Brain microvascular endothelial cell (primary cell): Measurements from ENCODE around the gene EPHB4.
"Not testable (repeated sequence)": the region's sequence is repeated elsewhere in the genome, so short reads cannot be mapped to it uniquely, and the experiment has no call there.

Experiments
- DNase-seq: peaks from one replicate; pipeline ENCODE4 v3.0.0-alpha.2; 2020
- H3K27ac ChIP-seq: fragments of 250-450 bp; sonication (Bioruptor Pico); 2 replicates; pipeline ENCODE4 v1.5.1; 2020; ENCODE audit warnings: mild to moderate bottlenecking, moderate library complexity
- H3K27me3 ChIP-seq: fragments of 250-450 bp; sonication (Bioruptor Pico); replicated peaks from 2 replicates; pipeline ENCODE4 v1.5.1; 2020; ENCODE audit warnings: mild to moderate bottlenecking
- H3K36me3 ChIP-seq: fragments of 250-450 bp; sonication (Bioruptor Pico); replicated peaks from 2 replicates; pipeline ENCODE4 v1.5.1; 2020; ENCODE audit warnings: mild to moderate bottlenecking
- H3K4me3 ChIP-seq: 2 replicates; pipeline ENCODE4 v1.5.1; 2011; ENCODE audit warnings: low read depth, mild to moderate bottlenecking, control low read depth, low read length, moderate library complexity
- in situ Hi-C: cut with HindIII; loops from 2 replicates; pipeline ENCODE4 v1.10.0; 2017; ENCODE audit warnings: low sequenced_read_pairs, low pct_ligation_motif_present
- TF ChIP-seq, protein P1 (sequence below): IDR thresholded peaks from 2 replicates; pipeline ENCODE4 v1.5.1; 2011; ENCODE audit warnings: low read depth, mild to moderate bottlenecking, moderate library complexity, low read length, control low read depth, inconsistent platforms; ENCODE audit errors: missing control alignments

Gene EPHB4

GRCh38 chr7:100819586-100819985 lies 7.7 kb downstream of the EPHB4 start:
- H3K36me3 ChIP-seq: peaks cover 59% of the 10 kb centered on the region
- in situ Hi-C loops: no loop called here
- H3K27me3 ChIP-seq: no peaks in the 10 kb centered on the region
- DNase-seq: no peak
- H3K27ac ChIP-seq: no peak overlapping the region
- H3K4me3 ChIP-seq: no peak overlapping the region
- TF ChIP-seq, protein P1, sequence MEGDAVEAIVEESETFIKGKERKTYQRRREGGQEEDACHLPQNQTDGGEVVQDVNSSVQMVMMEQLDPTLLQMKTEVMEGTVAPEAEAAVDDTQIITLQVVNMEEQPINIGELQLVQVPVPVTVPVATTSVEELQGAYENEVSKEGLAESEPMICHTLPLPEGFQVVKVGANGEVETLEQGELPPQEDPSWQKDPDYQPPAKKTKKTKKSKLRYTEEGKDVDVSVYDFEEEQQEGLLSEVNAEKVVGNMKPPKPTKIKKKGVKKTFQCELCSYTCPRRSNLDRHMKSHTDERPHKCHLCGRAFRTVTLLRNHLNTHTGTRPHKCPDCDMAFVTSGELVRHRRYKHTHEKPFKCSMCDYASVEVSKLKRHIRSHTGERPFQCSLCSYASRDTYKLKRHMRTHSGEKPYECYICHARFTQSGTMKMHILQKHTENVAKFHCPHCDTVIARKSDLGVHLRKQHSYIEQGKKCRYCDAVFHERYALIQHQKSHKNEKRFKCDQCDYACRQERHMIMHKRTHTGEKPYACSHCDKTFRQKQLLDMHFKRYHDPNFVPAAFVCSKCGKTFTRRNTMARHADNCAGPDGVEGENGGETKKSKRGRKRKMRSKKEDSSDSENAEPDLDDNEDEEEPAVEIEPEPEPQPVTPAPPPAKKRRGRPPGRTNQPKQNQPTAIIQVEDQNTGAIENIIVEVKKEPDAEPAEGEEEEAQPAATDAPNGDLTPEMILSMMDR: no peak

- H3K4me3 ChIP-seq: no peak overlapping the region
- H3K36me3 ChIP-seq: peaks cover 63% of the 10 kb centered on the region
- TF ChIP-seq, protein P1: no peak
- no peak for DNase-seq
- H3K27me3 ChIP-seq: no peaks in the 10 kb centered on the region
- in situ Hi-C loops: no loop called here
- no peak overlapping the region for H3K27ac ChIP-seq
These were observed 8.5 kb downstream of the EPHB4 start for GRCh38 chr7:100818825-100819224.

- peaks cover 63% of the 10 kb centered on the region for H3K36me3 ChIP-seq
These were observed 9.0 kb downstream of the EPHB4 start for GRCh38 chr7:100818366-100818765.

GRCh38 chr7:100817097-100817496 lies 10.2 kb downstream of the EPHB4 start:
- Histone ChIP-seq H3K27me3 (no peaks in the 10 kb centered on the region), H3K27ac (no peak overlapping the region), H3K4me3 (no peak overlapping the region), H3K36me3 (peaks cover 62% of the 10 kb centered on the region)
- in situ Hi-C loops: no loop called here
- TF ChIP-seq, protein P1: no peak
- DNase-seq: no peak

More at GRCh38 chr7:100818366-100818765, 9.0 kb downstream of the EPHB4 start:
- no peak for DNase-seq
- in situ Hi-C loops: no loop called here
- H3K4me3 ChIP-seq: no peak overlapping the region
- no peak overlapping the region for H3K27ac ChIP-seq
- no peaks in the 10 kb centered on the region for H3K27me3 ChIP-seq
- TF ChIP-seq, protein P1: no peak

GRCh38 chr7:100816515-100816914 lies 10.8 kb downstream of the EPHB4 start:
- in situ Hi-C loops, DNase-seq, H3K27me3 ChIP-seq, H3K27ac ChIP-seq, H3K4me3 ChIP-seq: not testable (repeated sequence)
- peaks cover 58% of the 10 kb centered on the region for H3K36me3 ChIP-seq

DNA sequence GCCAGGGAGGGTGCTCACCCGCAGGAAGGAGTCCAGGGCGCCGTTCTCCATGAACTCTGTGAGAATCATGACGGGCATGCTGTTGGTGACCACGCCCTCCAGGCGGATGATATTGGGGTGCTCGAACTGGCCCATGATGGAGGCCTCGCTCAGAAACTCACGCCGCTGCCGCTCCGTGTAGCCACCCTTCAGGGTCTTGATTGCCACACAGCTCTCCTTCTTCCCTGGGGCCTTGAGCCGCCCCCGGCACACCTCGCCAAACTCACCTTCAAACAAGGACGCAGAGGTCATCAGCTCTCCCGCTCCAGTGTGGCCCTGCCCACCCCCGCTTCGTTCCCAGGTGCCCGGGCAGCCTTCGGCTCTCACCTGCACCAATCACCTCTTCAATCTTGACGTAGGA lies 14.6 kb downstream of the EPHB4 start:
- Histone ChIP-seq H3K27ac (no peak overlapping the region), H3K4me3 (no peak overlapping the region), H3K36me3 (peaks cover 64% of the 10 kb centered on the region), H3K27me3 (no peaks in the 10 kb centered on the region)
- in situ Hi-C loops: no loop called here
- no peak for DNase-seq
- TF ChIP-seq, protein P1: no peak
